K562 (cell line): ENCODE measurements around the gene FKBP7. TPM values are rescaled to one million over a fixed set of nuclear protein-coding genes. Genes with fewer than 3 reads are reported as not detected.

Experiments
- ATF1 ChIP-seq, 2 experiments: fragments of 450-650 bp in 1 of 2; IDR thresholded peaks; 2 replicates each; pipeline ENCODE4 v1.6.1; 2016; ENCODE audit warnings: missing compliant biosample characterization in 1 of 2, missing genetic modification characterization in 1 of 2
- CREM ChIP-seq: IDR thresholded peaks from 2 replicates; pipeline ENCODE4 v1.6.1; 2014; ENCODE audit warnings: antibody characterized with exemption, low read depth
- CXXC5 ChIP-seq: fragments of 250-450 bp; sonication (Bioruptor Pico); IDR thresholded peaks from 2 replicates; pipeline ENCODE4 v1.8.0; 2022; ENCODE audit warnings: inconsistent platforms, mild to moderate bottlenecking, moderate library complexity
- GABPB1 ChIP-seq: sonication (generic); formaldehyde crosslinking; IDR thresholded peaks from 2 replicates; pipeline ENCODE4 v1.8.0; 2022; ENCODE audit warnings: mild to moderate bottlenecking, missing genetic modification reagents
- GATAD2A ChIP-seq: fragments of 450-650 bp; IDR thresholded peaks from 2 replicates; pipeline ENCODE4 v1.6.1; 2017
- JUND ChIP-seq, 2 experiments: IDR thresholded peaks; 2 replicates in 1 of 2; 3 replicates in 1 of 2; pipeline ENCODE4 v1.6.1; 2011; ENCODE audit warnings: borderline replicate concordance in 2 of 2, low read depth in 2 of 2, low read length in 2 of 2, improper control_type of control experiment in 1 of 2, missing biosample characterization in 1 of 2, missing genetic modification characterization in 1 of 2, missing genetic modification reagents in 1 of 2
- MEIS2 ChIP-seq: fragments of 450-650 bp; IDR thresholded peaks from 2 replicates; pipeline ENCODE4 v1.6.1; 2014; ENCODE audit warnings: mild to moderate bottlenecking; ENCODE audit not compliant: partially characterized antibody
- SIRT6 ChIP-seq: IDR thresholded peaks from one replicate; pipeline ENCODE4 v1.6.1; 2012; ENCODE audit warnings: low read depth, mild to moderate bottlenecking, control low read depth, inconsistent platforms, low read length, moderate library complexity
- SNRNP70 ChIP-seq: fragments of 200-400 bp; formaldehyde crosslinking; optimal IDR thresholded peaks from 2 replicates; pipeline ENCODE3; 2017; ENCODE audit warnings: low read depth, low read length
- ZFPM2 ChIP-seq: fragments of 250-450 bp; sonication (Bioruptor Pico); IDR thresholded peaks from 2 replicates; pipeline ENCODE4 v1.5.1; 2022; ENCODE audit warnings: mild to moderate bottlenecking
- ZNF311 ChIP-seq: fragments of 250-450 bp; sonication (Bioruptor Pico); IDR thresholded peaks from 2 replicates; pipeline ENCODE4 v1.4.0; 2020; ENCODE audit warnings: mild to moderate bottlenecking, moderate library complexity
- ZNF830 ChIP-seq: fragments of 250-450 bp; sonication (Bioruptor Pico); IDR thresholded peaks from 2 replicates; pipeline ENCODE4 v1.5.0; 2021; ENCODE audit warnings: mild to moderate bottlenecking
- polyA plus RNA-seq, 8 experiments: library from polyadenylated mRNA; depleted of rRNA in 4 of 8; stranded (reverse) in 5 of 8; unstranded in 3 of 8; fragments of >200 nt; fragmentation: Nextera tagmentation in 2 of 8; fragmentation: Illumina TruSeq in 1 of 8; extraction: Ambion mirVana in 2 of 8; extraction: Trizol in 1 of 8; gene quantifications; 2 replicates each; pipeline versions ENCODE4 v1.2.1 to v1.2.3, GENCODE V29; 2011 to 2014; ENCODE audit warnings: inconsistent platforms in 1 of 8, missing spikeins in 1 of 8
- total RNA-seq, 7 experiments: library from RNA; depleted of rRNA in 6 of 7; stranded (reverse); fragments of >200 nt in 6 of 7; fragmentation: Illumina TruSeq in 2 of 7; extraction: Trizol in 2 of 7; gene quantifications; 2 replicates each; pipeline versions ENCODE4 v1.2.1 to v1.2.3, GENCODE V29; 2011 to 2021; ENCODE audit warnings: low replicate concordance in 1 of 7
- TF ChIP-seq, protein P1 (sequence below): fragments of 450-650 bp; formaldehyde crosslinking; IDR thresholded peaks from 2 replicates; pipeline ENCODE4 v1.4.0; 2020; ENCODE audit warnings: mild to moderate bottlenecking
- TF ChIP-seq, protein P2 (sequence below), 2 experiments: IDR thresholded peaks; 2 replicates each; pipeline ENCODE4 v1.6.1; 2012; ENCODE audit warnings: improper control_type of control experiment in 2 of 2, low read depth in 2 of 2, low read length in 2 of 2, borderline replicate concordance in 1 of 2
- TF ChIP-seq, protein P3 (sequence below): fragments of 450-650 bp; IDR thresholded peaks from 2 replicates; pipeline ENCODE4 v1.6.1; 2016; ENCODE audit warnings: antibody characterized with exemption
- TF ChIP-seq, protein P4 (sequence below): fragments of 250-450 bp; sonication (Bioruptor Pico); IDR thresholded peaks from 2 replicates; pipeline ENCODE4 v1.4.0; 2020
- TF ChIP-seq, protein P5 (sequence below): IDR thresholded peaks from 2 replicates; pipeline ENCODE4 v1.6.1; 2014; ENCODE audit warnings: antibody characterized with exemption

The FKBP7 gene
- total and polyA plus RNA-seq, 9 of the 15 experiments (the other 6 are each of a cell fraction or from before 2014, with no cell fraction given): 6.1 to 23.2 (median 19.0) TPM

DNA sequence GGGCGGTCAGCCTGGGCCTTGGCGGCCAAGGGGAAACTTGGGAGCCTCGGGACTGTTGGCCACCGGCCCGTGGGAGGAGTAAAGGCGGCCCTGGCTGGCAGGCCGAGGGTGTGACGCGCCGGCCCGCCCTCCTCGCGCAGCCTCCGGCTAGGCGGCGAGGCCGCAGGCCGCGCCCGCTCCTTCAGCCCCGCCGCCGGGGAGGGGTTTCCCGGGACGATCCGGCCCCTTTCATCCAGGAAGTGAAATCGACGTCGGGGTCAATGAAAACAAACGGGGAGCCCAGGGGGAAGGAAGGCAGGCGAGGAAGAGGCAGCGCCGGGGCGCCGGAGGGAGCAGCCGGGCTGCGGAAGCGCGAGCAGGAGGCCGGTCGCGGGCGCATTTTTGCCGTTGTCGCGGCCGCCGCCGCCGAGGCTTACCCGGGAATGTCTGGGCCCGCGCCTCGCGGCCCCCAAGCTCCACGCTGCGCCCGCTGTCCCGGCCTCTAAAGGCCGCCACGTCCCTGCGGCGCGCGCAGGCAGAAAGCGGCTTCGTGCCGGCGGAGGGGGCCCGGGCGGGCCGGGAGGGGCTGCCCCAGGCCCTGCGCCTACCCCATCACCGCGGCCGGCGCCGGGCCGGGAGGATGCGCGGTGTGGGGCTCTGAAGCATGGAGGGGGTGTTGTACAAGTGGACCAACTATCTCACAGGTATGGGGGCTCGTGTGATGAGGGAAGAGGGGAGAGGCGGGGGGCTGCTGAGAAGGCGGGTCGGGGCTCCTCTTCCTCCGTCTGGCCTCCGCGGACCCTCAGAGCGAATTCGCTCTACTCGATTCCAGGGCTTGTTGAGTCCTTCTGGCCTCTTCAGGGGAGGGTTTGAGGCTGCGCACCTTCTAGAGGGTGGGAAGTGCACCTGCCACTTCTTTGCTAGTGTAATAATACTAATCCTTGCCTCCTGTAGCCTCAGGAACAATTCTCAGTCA, 2.1 kb upstream of the FKBP7 start, which contains the start of gene PLEKHA3 (continued):
- TF ChIP-seq, protein P1, sequence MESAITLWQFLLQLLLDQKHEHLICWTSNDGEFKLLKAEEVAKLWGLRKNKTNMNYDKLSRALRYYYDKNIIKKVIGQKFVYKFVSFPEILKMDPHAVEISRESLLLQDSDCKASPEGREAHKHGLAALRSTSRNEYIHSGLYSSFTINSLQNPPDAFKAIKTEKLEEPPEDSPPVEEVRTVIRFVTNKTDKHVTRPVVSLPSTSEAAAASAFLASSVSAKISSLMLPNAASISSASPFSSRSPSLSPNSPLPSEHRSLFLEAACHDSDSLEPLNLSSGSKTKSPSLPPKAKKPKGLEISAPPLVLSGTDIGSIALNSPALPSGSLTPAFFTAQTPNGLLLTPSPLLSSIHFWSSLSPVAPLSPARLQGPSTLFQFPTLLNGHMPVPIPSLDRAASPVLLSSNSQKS: no peak
- TF ChIP-seq ZNF830 (CRISPR knock-in tag): no peak
- TF ChIP-seq ATF1 (CRISPR knock-in tag; IDR thresholded peaks at IDR 0.05): 0 out of 2 replicates have a peak, but pooled peaks have one; percentile 6
- TF ChIP-seq ATF1 (tag; IDR thresholded peaks at IDR 0.05): peak; percentile 89
- no peak for TF ChIP-seq SNRNP70
- TF ChIP-seq, protein P2, sequence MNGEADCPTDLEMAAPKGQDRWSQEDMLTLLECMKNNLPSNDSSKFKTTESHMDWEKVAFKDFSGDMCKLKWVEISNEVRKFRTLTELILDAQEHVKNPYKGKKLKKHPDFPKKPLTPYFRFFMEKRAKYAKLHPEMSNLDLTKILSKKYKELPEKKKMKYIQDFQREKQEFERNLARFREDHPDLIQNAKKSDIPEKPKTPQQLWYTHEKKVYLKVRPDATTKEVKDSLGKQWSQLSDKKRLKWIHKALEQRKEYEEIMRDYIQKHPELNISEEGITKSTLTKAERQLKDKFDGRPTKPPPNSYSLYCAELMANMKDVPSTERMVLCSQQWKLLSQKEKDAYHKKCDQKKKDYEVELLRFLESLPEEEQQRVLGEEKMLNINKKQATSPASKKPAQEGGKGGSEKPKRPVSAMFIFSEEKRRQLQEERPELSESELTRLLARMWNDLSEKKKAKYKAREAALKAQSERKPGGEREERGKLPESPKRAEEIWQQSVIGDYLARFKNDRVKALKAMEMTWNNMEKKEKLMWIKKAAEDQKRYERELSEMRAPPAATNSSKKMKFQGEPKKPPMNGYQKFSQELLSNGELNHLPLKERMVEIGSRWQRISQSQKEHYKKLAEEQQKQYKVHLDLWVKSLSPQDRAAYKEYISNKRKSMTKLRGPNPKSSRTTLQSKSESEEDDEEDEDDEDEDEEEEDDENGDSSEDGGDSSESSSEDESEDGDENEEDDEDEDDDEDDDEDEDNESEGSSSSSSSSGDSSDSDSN (IDR thresholded peaks at IDR 0.05; ENCODE audit: borderline replicate concordance in 1 of 2, low read depth in 2 of 2, low read length in 2 of 2): peak in 1 of 2 experiments; percentile 86; a peak in 2 of 4 replicates
- peak; percentile 78 for TF ChIP-seq MEIS2
- peak; percentile 30; the same call in 1 of the 2 replicates for TF ChIP-seq JUND (IDR thresholded peaks at IDR 0.05; ENCODE audit: borderline replicate concordance, low read depth, low read length)
- no peak; the same call in 2 of the 3 replicates for TF ChIP-seq JUND (tag; IDR thresholded peaks at IDR 0.05; ENCODE audit: borderline replicate concordance, low read depth, low read length)
- TF ChIP-seq SIRT6: no peak
- TF ChIP-seq, protein P3, sequence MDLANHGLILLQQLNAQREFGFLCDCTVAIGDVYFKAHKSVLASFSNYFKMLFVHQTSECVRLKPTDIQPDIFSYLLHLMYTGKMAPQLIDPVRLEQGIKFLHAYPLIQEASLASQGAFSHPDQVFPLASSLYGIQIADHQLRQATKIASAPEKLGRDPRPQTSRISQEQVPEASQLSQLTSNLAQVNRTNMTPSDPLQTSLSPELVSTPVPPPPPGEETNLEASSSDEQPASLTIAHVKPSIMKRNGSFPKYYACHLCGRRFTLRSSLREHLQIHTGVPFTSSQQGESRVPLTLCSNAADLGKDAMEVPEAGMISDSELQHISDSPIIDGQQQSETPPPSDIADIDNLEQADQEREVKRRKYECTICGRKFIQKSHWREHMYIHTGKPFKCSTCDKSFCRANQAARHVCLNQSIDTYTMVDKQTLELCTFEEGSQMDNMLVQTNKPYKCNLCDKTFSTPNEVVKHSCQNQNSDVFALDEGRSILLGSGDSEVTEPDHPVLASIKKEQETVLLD: no peak
- peak; percentile 87 for TF ChIP-seq CREM
- TF ChIP-seq, protein P4, sequence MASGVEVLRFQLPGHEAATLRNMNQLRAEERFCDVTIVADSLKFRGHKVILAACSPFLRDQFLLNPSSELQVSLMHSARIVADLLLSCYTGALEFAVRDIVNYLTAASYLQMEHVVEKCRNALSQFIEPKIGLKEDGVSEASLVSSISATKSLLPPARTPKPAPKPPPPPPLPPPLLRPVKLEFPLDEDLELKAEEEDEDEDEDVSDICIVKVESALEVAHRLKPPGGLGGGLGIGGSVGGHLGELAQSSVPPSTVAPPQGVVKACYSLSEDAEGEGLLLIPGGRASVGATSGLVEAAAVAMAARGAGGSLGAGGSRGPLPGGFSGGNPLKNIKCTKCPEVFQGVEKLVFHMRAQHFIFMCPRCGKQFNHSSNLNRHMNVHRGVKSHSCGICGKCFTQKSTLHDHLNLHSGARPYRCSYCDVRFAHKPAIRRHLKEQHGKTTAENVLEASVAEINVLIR: peak; percentile 58
- TF ChIP-seq GATAD2A: no peak
- TF ChIP-seq ZNF311: no peak
- TF ChIP-seq, protein P5, sequence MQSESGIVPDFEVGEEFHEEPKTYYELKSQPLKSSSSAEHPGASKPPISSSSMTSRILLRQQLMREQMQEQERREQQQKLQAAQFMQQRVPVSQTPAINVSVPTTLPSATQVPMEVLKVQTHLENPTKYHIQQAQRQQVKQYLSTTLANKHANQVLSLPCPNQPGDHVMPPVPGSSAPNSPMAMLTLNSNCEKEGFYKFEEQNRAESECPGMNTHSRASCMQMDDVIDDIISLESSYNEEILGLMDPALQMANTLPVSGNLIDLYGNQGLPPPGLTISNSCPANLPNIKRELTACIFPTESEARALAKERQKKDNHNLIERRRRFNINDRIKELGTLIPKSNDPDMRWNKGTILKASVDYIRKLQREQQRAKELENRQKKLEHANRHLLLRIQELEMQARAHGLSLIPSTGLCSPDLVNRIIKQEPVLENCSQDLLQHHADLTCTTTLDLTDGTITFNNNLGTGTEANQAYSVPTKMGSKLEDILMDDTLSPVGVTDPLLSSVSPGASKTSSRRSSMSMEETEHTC: peak; percentile 13; the same call in 1 of the 2 replicates
- no peak for TF ChIP-seq ZFPM2 (CRISPR knock-in tag)
- peak; percentile 97 for TF ChIP-seq CXXC5 (CRISPR knock-in tag)
- peak; percentile 13; the same call in 1 of the 2 replicates for TF ChIP-seq GABPB1
